NT2/D1 (cell line): Measurements from ENCODE around the gene ZFR.
A peak's percentile ranks its signal among the peaks of the same experiment; 100 is the strongest.

ENCODE experiments used
- DNase-seq: peaks from one replicate; pipeline ENCODE4 v3.0.0-alpha.2; 2011; ENCODE audit warnings: low read depth, low spot score
- H3K27me3 ChIP-seq: 2 replicates; pipeline ENCODE4 v1.6.0; 2011; ENCODE audit warnings: mild to moderate bottlenecking; ENCODE audit not compliant: insufficient read length, insufficient read depth
- H3K36me3 ChIP-seq: 2 replicates; pipeline ENCODE4 v1.6.1; 2011; ENCODE audit warnings: mild to moderate bottlenecking, low read length, mixed read lengths; ENCODE audit not compliant: insufficient read depth, insufficient read length
- H3K4me1 ChIP-seq: 2 replicates; pipeline ENCODE4 v1.5.1; 2011; ENCODE audit not compliant: insufficient read depth, insufficient read length
- H3K4me3 ChIP-seq: 2 replicates; pipeline ENCODE4 v1.5.1; 2011; ENCODE audit warnings: low read depth; ENCODE audit not compliant: insufficient read length
- H3K9ac ChIP-seq: 2 replicates; pipeline ENCODE4 v1.6.0; 2011; ENCODE audit warnings: low read depth; ENCODE audit not compliant: insufficient read length
- H3K9me3 ChIP-seq: 2 replicates; pipeline ENCODE4 v1.5.1; 2011; ENCODE audit warnings: mild to moderate bottlenecking, low read length; ENCODE audit not compliant: insufficient read depth
- SUZ12 ChIP-seq: IDR thresholded peaks from 2 replicates; pipeline ENCODE4 v1.6.1; 2011; ENCODE audit not compliant: insufficient read length, insufficient read depth; ENCODE audit errors: extremely low read depth
- YY1 ChIP-seq: IDR thresholded peaks from 2 replicates; pipeline ENCODE4 v1.6.1; 2011; ENCODE audit not compliant: insufficient read length, insufficient read depth
- ZNF274 ChIP-seq: IDR thresholded peaks from 2 replicates; pipeline ENCODE4 v1.6.1; 2011; ENCODE audit warnings: mild to moderate bottlenecking, low read depth, low read length

ZFR gene

DNA sequence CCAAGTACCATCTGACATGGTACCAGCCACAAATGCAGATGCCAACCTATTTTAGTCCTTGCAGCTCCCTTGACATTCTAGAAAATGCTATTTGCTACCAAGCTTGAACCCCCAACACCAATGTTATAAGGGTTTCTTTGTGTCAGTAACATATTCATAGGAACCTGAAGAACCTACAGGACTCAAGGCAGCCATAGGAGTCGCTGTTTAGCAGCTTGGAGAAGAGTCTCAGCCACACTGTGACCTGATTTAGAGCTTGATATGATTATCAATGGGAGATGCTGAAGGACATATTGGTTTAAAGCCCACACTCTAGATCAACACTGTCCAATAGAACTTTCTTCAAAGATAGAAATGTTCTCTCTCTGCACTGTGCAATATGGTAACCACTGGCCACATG is 6.4 kb upstream of the ZFR start:
- no peak for DNase-seq
- TF ChIP-seq ZNF274 (no peak), YY1 (no peak), SUZ12 (no peak)

DNA sequence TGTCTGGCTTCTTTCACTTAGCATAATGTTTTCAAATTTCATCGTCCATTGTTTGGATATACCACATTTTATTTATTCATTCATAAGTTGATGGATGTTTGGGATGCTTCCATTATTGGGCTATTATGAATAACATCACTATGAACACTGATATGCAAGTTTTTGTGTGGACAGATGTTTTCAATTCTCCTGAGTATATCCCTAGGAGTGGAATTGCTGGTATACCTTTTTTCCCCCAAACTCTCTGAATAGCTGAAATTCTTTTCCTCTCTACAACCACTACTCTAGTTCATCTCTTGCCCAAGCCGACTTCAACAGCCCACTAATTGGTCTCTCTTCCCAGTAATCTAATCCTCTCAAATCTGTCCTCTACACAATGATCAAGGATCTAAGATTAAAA is 4.7 kb upstream of the ZFR start:
- H3K4me3 ChIP-seq: no peak overlapping the region
- H3K27me3 ChIP-seq: peaks cover 9% of the 10 kb centered on the region
- no peak overlapping the region for H3K9ac ChIP-seq
- DNase-seq: no peak
- H3K9me3 ChIP-seq: no peaks in the 10 kb centered on the region
- TF ChIP-seq ZNF274 (no peak), SUZ12 (no peak), YY1 (no peak)
- H3K4me1 ChIP-seq: no peaks in the 10 kb centered on the region
- no peaks in the 10 kb centered on the region for H3K36me3 ChIP-seq

More for the DNA sequence above, 6.4 kb upstream of the ZFR start:
- Histone ChIP-seq H3K36me3 (no peaks in the 10 kb centered on the region), H3K4me3 (no peak overlapping the region), H3K9me3 (no peaks in the 10 kb centered on the region), H3K4me1 (no peaks in the 10 kb centered on the region), H3K27me3 (no peaks in the 10 kb centered on the region), H3K9ac (no peak overlapping the region)

GRCh38 chr5:32446630-32447029 is 2.1 kb upstream of the ZFR start:
- TF ChIP-seq ZNF274 (no peak), SUZ12 (no peak), YY1 (no peak)
- no peaks in the 10 kb centered on the region for H3K9me3 ChIP-seq

DNA sequence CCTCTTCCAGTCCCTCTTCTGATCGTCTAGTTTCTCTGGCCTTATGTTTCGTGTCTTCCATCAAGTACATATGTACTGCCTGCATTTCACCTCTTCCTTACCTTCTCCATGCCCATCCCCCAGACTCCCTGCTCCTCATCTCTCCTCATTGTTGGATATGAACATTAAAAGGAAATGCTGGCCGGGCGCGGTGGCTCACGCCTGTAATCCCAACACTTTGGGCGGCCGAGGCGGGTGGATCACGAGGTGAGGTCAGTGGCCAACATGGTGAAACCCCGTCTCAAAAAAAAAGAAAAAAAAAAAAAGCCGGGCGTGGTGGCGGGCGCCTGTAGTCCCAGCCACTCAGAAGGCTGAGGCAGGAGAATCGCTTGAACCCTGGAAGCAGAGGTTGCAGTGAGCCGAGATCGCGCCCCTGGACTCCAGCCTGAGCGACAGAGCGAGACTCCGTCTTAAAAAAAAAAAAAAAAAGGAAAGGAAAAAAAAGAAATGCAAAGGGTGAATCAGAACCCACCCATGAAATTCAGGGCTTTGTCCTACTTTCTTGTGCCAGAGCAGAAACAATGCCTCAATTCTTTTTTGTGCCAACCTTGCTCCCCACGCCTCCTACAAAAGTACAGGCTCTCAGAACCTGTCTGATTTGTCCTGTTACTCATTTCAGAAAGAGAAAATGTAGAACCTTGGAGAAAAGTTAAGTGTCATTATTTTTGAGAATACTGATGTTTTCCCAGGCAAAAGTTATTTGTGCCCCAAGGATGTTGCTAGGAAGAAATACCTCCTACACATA is 1.5 kb upstream of the ZFR start:
- Histone ChIP-seq H3K9ac (no peak overlapping the region), H3K36me3 (peaks cover 13% of the 10 kb centered on the region), H3K27me3 (peaks cover 9% of the 10 kb centered on the region), H3K4me1 (no peaks in the 10 kb centered on the region), H3K4me3 (peak overlapping the region; percentile 73), H3K9me3 (no peaks in the 10 kb centered on the region)
- TF ChIP-seq YY1: no peak
- no peak for TF ChIP-seq SUZ12
- TF ChIP-seq ZNF274: no peak
- no peak for DNase-seq

More at GRCh38 chr5:32446630-32447029, 2.1 kb upstream of the ZFR start:
- Histone ChIP-seq H3K4me1 (no peaks in the 10 kb centered on the region), H3K9ac (no peak overlapping the region), H3K36me3 (peaks cover 13% of the 10 kb centered on the region), H3K4me3 (no peak overlapping the region), H3K27me3 (peaks cover 9% of the 10 kb centered on the region)
- DNase-seq: no peak

DNA sequence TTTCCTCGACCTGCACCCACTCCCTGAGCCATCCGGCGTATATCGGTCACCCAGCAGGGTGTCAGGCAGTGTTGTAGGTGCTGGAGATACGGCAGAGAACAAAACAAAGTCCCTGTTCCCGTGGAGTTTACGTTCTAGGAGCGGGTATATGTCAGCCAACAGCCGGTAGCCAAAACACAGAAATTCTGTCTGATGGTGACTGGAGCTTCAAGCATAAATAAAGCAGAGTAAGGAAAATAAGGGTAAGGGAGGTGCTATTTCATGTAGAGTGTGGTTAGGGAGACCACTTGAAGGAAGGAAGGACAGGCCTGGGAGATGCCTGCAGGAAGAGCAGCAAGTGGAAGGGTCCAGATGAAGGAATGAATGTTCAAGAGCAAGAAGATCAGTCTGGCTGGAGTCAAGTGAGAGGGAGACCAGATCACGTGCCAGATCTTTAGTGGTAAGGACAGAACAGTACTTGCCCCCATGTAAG is 783 bp upstream of the ZFR start:
- peak overlapping the region; percentile 73 for H3K4me3 ChIP-seq
- no peak for TF ChIP-seq YY1
- no peak for TF ChIP-seq ZNF274
- no peak for TF ChIP-seq SUZ12
- DNase-seq: no peak
- no peaks in the 10 kb centered on the region for H3K4me1 ChIP-seq
- peaks cover 13% of the 10 kb centered on the region for H3K36me3 ChIP-seq
- no peaks in the 10 kb centered on the region for H3K9me3 ChIP-seq
- H3K9ac ChIP-seq: peak overlapping the region; percentile 63
- H3K27me3 ChIP-seq: peaks cover 9% of the 10 kb centered on the region

GRCh38 chr5:32443541-32444430 is 754 bp downstream of the ZFR start:
- Histone ChIP-seq H3K9me3 (no peaks in the 10 kb centered on the region), H3K9ac (peak overlapping the region; percentile 91), H3K4me1 (no peaks in the 10 kb centered on the region), H3K27me3 (peaks cover 9% of the 10 kb centered on the region), H3K36me3 (peaks cover 13% of the 10 kb centered on the region), H3K4me3 (peak overlapping the region; percentile 76)
- DNase-seq: no peak
- TF ChIP-seq ZNF274: no peak
- TF ChIP-seq YY1: no peak
- no peak for TF ChIP-seq SUZ12

- peaks cover 13% of the 10 kb centered on the region for H3K36me3 ChIP-seq
- no peaks in the 10 kb centered on the region for H3K4me1 ChIP-seq
- no peak for DNase-seq
These were observed 1.4 kb downstream of the ZFR start for GRCh38 chr5:32443145-32443540.

More at GRCh38 chr5:32443145-32443540, 1.4 kb downstream of the ZFR start:
- no peaks in the 10 kb centered on the region for H3K9me3 ChIP-seq
- H3K9ac ChIP-seq: peak overlapping the region; percentile 79
- TF ChIP-seq YY1 (no peak), SUZ12 (no peak), ZNF274 (no peak)
- peaks cover 9% of the 10 kb centered on the region for H3K27me3 ChIP-seq
- peak overlapping the region; percentile 76 for H3K4me3 ChIP-seq
